ENCODE results near the gene ZNF592. TPM values are rescaled to one million over a fixed set of nuclear protein-coding genes. Genes with fewer than 3 reads are reported as not detected.

The ZNF592 gene
- polyA plus RNA-seq, 2 donors, result 4.8 to 6.1 TPM

DNA sequence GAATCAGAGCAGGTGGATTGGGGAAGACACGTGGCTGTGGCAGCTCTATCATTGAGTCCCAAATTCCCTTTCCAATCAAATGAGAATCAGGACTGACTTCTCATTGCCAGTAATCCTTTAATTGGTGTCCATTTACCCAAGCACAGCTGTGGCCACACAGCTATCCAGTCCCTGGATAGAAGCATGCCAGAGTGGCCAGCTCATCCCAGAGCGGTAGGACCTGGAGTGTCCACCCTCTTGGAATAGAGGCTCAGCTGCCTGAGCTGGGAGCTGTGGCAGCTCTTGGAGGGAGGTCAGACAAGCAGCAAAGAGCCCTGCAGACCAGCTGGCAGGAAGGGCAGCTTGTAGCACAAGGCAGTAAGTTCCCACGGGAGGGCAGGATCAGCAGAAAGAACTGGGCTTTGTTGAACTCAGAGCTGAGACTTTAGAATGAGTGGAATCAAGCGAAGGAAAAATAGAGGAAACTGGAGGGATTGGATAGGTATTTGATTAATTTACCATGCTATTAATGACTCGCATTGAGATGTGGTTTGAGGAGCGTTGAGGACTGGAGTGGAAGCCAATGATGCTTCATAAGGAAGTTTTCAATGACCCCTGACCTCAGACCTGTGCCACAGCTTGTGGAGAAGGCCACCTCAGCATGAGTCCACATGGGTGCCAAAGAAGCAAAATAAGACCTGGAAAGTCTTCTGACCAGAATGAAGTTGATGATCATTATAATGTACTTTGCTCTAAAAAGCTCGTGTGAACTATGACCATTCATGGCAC, 61.9 kb downstream of the ZNF592 start:
- Histone ChIP-seq H3K9me3 (ENCODE audit: control insufficient read depth in 2 of 2, insufficient read depth in 1 of 2, low read depth in 1 of 2, low read length in 1 of 2) (no peaks in the 10 kb centered on the region), H3K4me3 (ENCODE audit: low read depth in 1 of 2, low read length in 2 of 2) (no peak overlapping the region), H3K27ac (ENCODE audit: low read depth in 2 of 2, low read length in 1 of 2) (no peak overlapping the region), H3K4me1 (ENCODE audit: control insufficient read depth in 2 of 2, insufficient read depth in 2 of 2, low read length in 1 of 2) (no peaks in the 10 kb centered on the region), H3K27me3 (ENCODE audit: control insufficient read depth in 1 of 2, insufficient read depth in 2 of 2, low read length in 2 of 2) (no peaks in the 10 kb centered on the region), H3K36me3 (ENCODE audit: control insufficient read depth in 2 of 2, insufficient read depth in 2 of 2, low read length in 1 of 2) (no peaks in the 10 kb centered on the region)
- WGBS, 2 donors, result 93 to 94% methylated on average over 7 of the region's 7 CpGs

DNA sequence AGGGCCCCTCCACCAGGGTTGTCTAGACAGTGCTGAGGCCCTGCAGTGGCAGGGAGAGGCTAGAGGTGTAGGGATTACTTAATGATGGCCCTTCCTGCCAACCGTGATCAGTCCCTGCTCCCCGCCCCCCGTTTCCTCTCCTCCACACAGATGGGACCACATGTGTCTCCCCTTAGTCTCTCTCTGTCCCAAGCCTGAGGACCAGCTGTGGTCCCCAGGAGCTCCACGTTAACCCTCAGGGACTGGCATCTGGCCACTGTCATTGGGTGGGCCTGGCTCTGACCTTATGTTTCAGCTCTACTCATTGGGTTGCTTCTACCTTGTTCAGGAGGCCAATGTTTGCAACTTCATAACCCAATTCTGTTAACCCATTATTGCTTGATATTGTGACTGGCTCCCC, 62.8 kb downstream of the ZNF592 start:
- Histone ChIP-seq H3K4me1 (ENCODE audit: control insufficient read depth in 2 of 2, insufficient read depth in 2 of 2, low read length in 1 of 2) (no peaks in the 10 kb centered on the region), H3K9me3 (ENCODE audit: control insufficient read depth in 2 of 2, insufficient read depth in 1 of 2, low read depth in 1 of 2, low read length in 1 of 2) (no peaks in the 10 kb centered on the region), H3K27me3 (ENCODE audit: control insufficient read depth in 1 of 2, insufficient read depth in 2 of 2, low read length in 2 of 2) (no peaks in the 10 kb centered on the region), H3K27ac (ENCODE audit: low read depth in 2 of 2, low read length in 1 of 2) (no peak overlapping the region), H3K36me3 (ENCODE audit: control insufficient read depth in 2 of 2, insufficient read depth in 2 of 2, low read length in 1 of 2) (no peaks in the 10 kb centered on the region), H3K4me3 (ENCODE audit: low read depth in 1 of 2, low read length in 2 of 2) (no peak overlapping the region)
- WGBS, 2 donors, result 85 to 90% methylated on average over 4 of the region's 4 CpGs

DNA sequence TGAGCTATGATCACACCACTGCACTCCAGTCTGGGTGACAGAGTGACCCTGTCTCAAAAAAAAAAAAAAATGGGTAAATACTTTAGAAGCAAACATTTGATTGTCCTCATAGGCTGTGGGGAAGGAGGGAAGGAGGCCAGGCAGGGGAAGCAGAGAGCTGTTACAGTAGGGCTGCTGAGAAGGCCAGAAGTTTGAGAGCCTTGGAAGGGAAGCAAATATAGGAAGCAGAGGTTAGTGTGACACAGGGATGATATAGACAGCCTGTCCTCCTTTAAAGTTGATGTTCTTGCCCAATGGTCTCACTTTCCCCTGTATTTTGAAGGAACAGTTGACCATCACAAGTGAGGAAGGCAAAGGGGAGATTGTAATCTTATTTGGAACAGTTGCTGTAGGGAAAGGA, 63.4 kb downstream of the ZNF592 start:
- H3K4me3 ChIP-seq (ENCODE audit: low read depth in 1 of 2, low read length in 2 of 2), result no peak overlapping the region
- H3K9me3 ChIP-seq (ENCODE audit: control insufficient read depth in 2 of 2, insufficient read depth in 1 of 2, low read depth in 1 of 2, low read length in 1 of 2), result no peaks in the 10 kb centered on the region
- H3K4me1 ChIP-seq (ENCODE audit: control insufficient read depth in 2 of 2, insufficient read depth in 2 of 2, low read length in 1 of 2), result no peaks in the 10 kb centered on the region
- no peaks in the 10 kb centered on the region for H3K27me3 ChIP-seq (ENCODE audit: control insufficient read depth in 1 of 2, insufficient read depth in 2 of 2, low read length in 2 of 2)
- no peaks in the 10 kb centered on the region for H3K36me3 ChIP-seq (ENCODE audit: control insufficient read depth in 2 of 2, insufficient read depth in 2 of 2, low read length in 1 of 2)
- H3K27ac ChIP-seq (ENCODE audit: low read depth in 2 of 2, low read length in 1 of 2), result no peak overlapping the region

DNA sequence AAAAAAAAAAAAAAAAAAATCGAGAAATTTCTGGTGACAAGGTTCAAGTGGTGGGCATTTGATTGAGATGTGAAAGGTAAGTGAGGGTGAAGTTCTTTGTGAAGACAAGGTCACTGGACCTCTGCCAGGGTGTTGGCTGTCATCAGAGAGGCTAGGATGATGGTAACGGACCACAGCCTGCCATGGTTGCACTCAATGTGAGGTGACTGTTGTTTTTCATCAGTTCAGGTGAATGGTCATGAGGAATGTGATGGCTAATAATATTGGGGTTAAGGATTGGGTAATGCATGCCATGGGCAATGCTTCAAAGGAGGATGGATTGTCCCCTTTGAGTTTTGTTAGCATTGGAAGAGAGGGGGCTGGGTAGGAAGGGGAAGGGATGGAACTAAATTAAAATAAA, 64.5 kb downstream of the ZNF592 start:
- Histone ChIP-seq H3K36me3 (ENCODE audit: control insufficient read depth in 2 of 2, insufficient read depth in 2 of 2, low read length in 1 of 2) (no peaks in the 10 kb centered on the region), H3K4me3 (ENCODE audit: low read depth in 1 of 2, low read length in 2 of 2) (no peak overlapping the region), H3K27ac (ENCODE audit: low read depth in 2 of 2, low read length in 1 of 2) (no peak overlapping the region), H3K27me3 (ENCODE audit: control insufficient read depth in 1 of 2, insufficient read depth in 2 of 2, low read length in 2 of 2) (no peaks in the 10 kb centered on the region), H3K9me3 (ENCODE audit: control insufficient read depth in 2 of 2, insufficient read depth in 1 of 2, low read depth in 1 of 2, low read length in 1 of 2) (no peaks in the 10 kb centered on the region), H3K4me1 (ENCODE audit: control insufficient read depth in 2 of 2, insufficient read depth in 2 of 2, low read length in 1 of 2) (no peaks in the 10 kb centered on the region)
- WGBS, 2 donors, result 77 to 92% methylated on average over 2 of the region's 2 CpGs

DNA sequence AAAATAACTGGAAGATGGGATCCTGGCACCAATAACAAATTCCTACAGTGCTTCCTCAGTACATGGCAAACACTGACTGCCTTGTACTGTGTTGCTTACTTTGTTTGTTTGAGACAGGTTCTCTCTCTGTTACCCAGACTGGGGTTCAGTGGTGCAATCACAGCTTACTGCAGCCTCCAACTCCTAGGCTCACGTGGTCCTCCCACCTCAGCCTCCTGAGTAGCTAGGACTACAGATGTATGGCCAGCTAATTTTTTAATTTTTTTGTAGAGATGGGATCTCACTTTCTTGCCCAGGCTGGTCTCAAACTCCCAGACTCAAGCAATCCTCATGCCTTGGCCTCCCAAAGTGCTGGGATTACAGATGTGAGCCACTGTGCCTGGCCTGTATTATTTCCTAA, 65.0 kb downstream of the ZNF592 start:
- Histone ChIP-seq H3K4me3 (ENCODE audit: low read depth in 1 of 2, low read length in 2 of 2) (no peak overlapping the region), H3K27ac (ENCODE audit: low read depth in 2 of 2, low read length in 1 of 2) (no peak overlapping the region)
- WGBS, 2 donors, result 91 to 100% methylated on average over 1 of the region's 1 CpG

DNA sequence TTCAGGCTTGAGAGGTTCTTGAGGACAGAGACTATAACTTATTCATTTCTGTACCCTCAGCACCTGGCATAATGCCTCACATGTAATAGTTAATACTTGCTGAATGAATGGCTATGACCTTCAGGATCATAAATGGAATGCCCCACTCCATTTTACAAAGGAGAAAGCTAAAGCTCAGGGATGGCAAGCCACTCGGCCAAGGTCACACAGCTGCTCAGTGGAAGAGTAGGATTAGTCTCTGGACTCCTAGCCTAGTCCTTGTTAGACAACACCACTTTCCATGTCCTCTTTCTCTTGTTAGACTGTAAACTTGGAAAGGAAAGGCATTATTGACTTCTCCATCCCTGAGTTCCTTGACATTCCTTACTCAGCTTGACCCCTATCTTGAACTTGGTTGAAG, 65.5 kb downstream of the ZNF592 start:
- Histone ChIP-seq H3K9me3 (ENCODE audit: control insufficient read depth in 2 of 2, insufficient read depth in 1 of 2, low read depth in 1 of 2, low read length in 1 of 2) (no peaks in the 10 kb centered on the region), H3K27me3 (ENCODE audit: control insufficient read depth in 1 of 2, insufficient read depth in 2 of 2, low read length in 2 of 2) (no peaks in the 10 kb centered on the region), H3K4me3 (ENCODE audit: low read depth in 1 of 2, low read length in 2 of 2) (no peak overlapping the region), H3K4me1 (ENCODE audit: control insufficient read depth in 2 of 2, insufficient read depth in 2 of 2, low read length in 1 of 2) (peaks cover 0 to 3% of the 10 kb centered on the region in 2 donors), H3K36me3 (ENCODE audit: control insufficient read depth in 2 of 2, insufficient read depth in 2 of 2, low read length in 1 of 2) (no peaks in the 10 kb centered on the region), H3K27ac (ENCODE audit: low read depth in 2 of 2, low read length in 1 of 2) (no peak overlapping the region)
- 86 to 92% methylated on average over 1 of the region's 1 CpG for WGBS, 2 donors

More for the DNA sequence above, 65.0 kb downstream of the ZNF592 start:
- H3K27me3 ChIP-seq (ENCODE audit: control insufficient read depth in 1 of 2, insufficient read depth in 2 of 2, low read length in 2 of 2), result no peaks in the 10 kb centered on the region
- H3K36me3 ChIP-seq (ENCODE audit: control insufficient read depth in 2 of 2, insufficient read depth in 2 of 2, low read length in 1 of 2), result no peaks in the 10 kb centered on the region
- peaks cover 0 to 3% of the 10 kb centered on the region in 2 donors for H3K4me1 ChIP-seq (ENCODE audit: control insufficient read depth in 2 of 2, insufficient read depth in 2 of 2, low read length in 1 of 2)
- H3K9me3 ChIP-seq (ENCODE audit: control insufficient read depth in 2 of 2, insufficient read depth in 1 of 2, low read depth in 1 of 2, low read length in 1 of 2), result no peaks in the 10 kb centered on the region

DNA sequence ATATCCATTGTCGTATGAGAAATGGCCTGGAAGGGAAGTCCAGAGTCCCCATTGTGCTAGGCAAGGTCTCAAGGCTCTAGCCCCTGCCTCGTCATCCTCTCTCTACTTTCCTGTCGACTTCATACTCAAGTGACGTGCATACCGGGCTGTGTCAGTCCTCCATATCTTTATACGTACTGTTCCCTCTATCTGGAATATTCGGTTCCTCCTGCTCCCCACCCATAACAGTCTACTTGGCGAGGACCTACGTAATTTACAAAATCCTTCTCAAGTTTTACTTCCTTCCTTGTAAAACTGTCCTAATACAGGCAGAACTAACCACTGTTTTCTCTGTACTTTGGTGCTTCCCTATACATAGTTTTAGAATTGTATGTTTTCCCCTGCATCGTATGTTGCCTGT, 66.5 kb downstream of the ZNF592 start:
- no peaks in the 10 kb centered on the region for H3K9me3 ChIP-seq (ENCODE audit: control insufficient read depth in 2 of 2, insufficient read depth in 1 of 2, low read depth in 1 of 2, low read length in 1 of 2)
- no peaks in the 10 kb centered on the region for H3K27me3 ChIP-seq (ENCODE audit: control insufficient read depth in 1 of 2, insufficient read depth in 2 of 2, low read length in 2 of 2)
- peaks cover 0 to 3% of the 10 kb centered on the region in 2 donors for H3K4me1 ChIP-seq (ENCODE audit: control insufficient read depth in 2 of 2, insufficient read depth in 2 of 2, low read length in 1 of 2)
- H3K27ac ChIP-seq (ENCODE audit: low read depth in 2 of 2, low read length in 1 of 2), result no peak overlapping the region
- H3K4me3 ChIP-seq (ENCODE audit: low read depth in 1 of 2, low read length in 2 of 2), result no peak overlapping the region
- 86 to 91% methylated on average over 10 of the region's 10 CpGs for WGBS, 2 donors
- no peaks in the 10 kb centered on the region for H3K36me3 ChIP-seq (ENCODE audit: control insufficient read depth in 2 of 2, insufficient read depth in 2 of 2, low read length in 1 of 2)

DNA sequence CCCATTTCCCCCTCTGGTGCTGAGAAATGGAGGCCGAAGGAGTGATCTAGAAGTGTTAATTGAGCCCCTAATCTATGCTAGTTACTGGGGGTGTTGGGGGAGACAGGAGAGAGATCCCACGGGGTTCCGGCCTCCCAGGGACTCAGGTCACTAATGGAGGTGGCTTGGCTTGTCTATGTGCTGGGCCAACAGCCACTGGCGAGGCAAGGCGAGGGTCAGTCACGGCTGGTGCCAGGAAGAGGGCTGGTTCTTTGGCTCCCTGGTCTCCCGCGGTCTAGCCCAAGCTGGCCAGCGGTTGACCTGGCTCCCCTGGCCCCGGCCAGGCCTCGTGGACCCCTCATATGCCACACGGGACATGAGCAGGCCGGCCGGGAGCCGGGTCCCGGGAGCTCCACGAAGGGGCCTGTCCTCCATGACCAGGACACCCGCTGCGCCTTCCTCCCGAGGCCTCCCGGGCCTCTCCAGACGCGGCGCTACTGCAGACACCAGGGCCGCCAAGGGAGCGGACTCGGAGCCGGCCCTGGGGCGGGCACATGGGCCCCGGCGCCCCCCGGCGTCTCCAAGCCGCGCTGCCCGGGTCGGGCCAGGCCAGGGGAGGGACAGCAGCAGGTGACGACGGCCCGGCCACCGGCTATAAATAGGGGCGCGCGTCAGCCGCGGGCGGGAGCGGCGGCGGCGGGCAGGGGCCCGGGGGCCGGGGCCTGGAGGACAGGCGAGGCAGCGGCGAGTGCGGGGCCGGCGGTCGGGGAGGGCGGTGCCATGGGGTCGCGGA, 68.5 kb downstream of the ZNF592 start, which contains the start of gene ALPK3:
Gene ALPK3, plus strand, starts transcription at position 663 of the 772 bp plus-strand sequence. Its CDS starts 97 bp downstream, at position 760.
- peak within 1 kb of the TSS; percentile 18 to 51 for H3K27ac ChIP-seq (ENCODE audit: low read depth in 2 of 2, low read length in 1 of 2)
- no peaks in the 10 kb centered on the region for H3K9me3 ChIP-seq (ENCODE audit: control insufficient read depth in 2 of 2, insufficient read depth in 1 of 2, low read depth in 1 of 2, low read length in 1 of 2)
- peak within 1 kb of the TSS; percentile 1 to 4 for H3K4me3 ChIP-seq (ENCODE audit: low read depth in 1 of 2, low read length in 2 of 2)
- H3K36me3 ChIP-seq (ENCODE audit: control insufficient read depth in 2 of 2, insufficient read depth in 2 of 2, low read length in 1 of 2), result no peaks in the 10 kb centered on the region
- peaks cover 0 to 3% of the 10 kb centered on the region in 2 donors for H3K4me1 ChIP-seq (ENCODE audit: control insufficient read depth in 2 of 2, insufficient read depth in 2 of 2, low read length in 1 of 2)
- WGBS, 2 donors, result 20 to 31% methylated on average over 56 to 63 of the region's 63 CpGs
- H3K27me3 ChIP-seq (ENCODE audit: control insufficient read depth in 1 of 2, insufficient read depth in 2 of 2, low read length in 2 of 2), result no peaks in the 10 kb centered on the region

DNA sequence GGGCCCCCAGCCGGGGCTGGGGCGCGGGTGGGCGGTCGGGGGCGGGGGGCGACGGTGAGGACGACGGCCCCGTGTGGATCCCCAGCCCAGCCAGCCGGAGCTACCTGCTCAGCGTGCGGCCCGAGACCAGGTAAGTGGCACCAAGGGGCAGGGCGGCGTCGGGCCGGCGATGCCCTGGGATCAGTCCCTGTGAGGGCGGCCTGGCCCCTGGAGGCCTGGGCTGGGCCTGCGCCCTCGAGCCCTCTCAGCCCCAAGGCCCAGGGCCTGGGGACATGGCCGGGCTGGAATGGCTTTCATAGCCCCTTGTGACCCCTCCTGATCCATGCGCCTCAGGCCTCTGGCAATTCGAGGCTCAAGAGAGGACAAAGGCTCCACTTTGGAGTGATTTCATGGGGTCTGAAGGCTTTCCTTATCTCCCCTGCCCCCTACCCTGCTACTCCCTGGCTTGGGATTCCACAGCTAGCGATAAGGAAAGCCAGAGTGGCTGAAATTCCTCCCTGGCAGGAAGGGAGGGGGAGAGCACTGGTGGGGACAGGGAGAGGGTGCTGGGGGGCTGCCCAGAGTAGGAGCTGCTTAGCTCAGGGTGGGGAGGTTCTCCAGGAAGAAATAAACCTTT, 69.2 kb downstream of the ZNF592 start:
- Histone ChIP-seq H3K9me3 (ENCODE audit: control insufficient read depth in 2 of 2, insufficient read depth in 1 of 2, low read depth in 1 of 2, low read length in 1 of 2) (no peaks in the 10 kb centered on the region), H3K4me1 (ENCODE audit: control insufficient read depth in 2 of 2, insufficient read depth in 2 of 2, low read length in 1 of 2) (peaks cover 0 to 3% of the 10 kb centered on the region in 2 donors), H3K27me3 (ENCODE audit: control insufficient read depth in 1 of 2, insufficient read depth in 2 of 2, low read length in 2 of 2) (no peaks in the 10 kb centered on the region), H3K36me3 (ENCODE audit: control insufficient read depth in 2 of 2, insufficient read depth in 2 of 2, low read length in 1 of 2) (no peaks in the 10 kb centered on the region), H3K4me3 (ENCODE audit: low read depth in 1 of 2, low read length in 2 of 2) (peak overlapping the region; percentile 1 to 4), H3K27ac (ENCODE audit: low read depth in 2 of 2, low read length in 1 of 2) (peak overlapping the region; percentile 18 to 51)
- WGBS, 2 donors, result 31 to 44% methylated on average over 18 to 27 of the region's 27 CpGs

All from esophagus (tissue), 2 donors.